H9 (cell line): ENCODE results near the gene DNAAF5. TPM values are rescaled to one million over a fixed set of nuclear protein-coding genes. Genes with fewer than 3 reads are reported as not detected.
A peak's percentile ranks its signal among the peaks of the same experiment; 100 is the strongest.

Experiments
- DNase-seq: peaks from one replicate; pipeline ENCODE4 v3.0.0-alpha.2; 2017
- H2AFZ ChIP-seq: one replicate; pipeline ENCODE4 v1.6.1; 2013; ENCODE audit warnings: mild to moderate bottlenecking, low read length, control low read depth, moderate library complexity
- H2AK5ac ChIP-seq: 2 replicates; pipeline ENCODE4 v1.6.1; 2013; ENCODE audit warnings: low read length, control low read depth, mixed read lengths; ENCODE audit not compliant: insufficient read length
- H2BK120ac ChIP-seq: one replicate; pipeline ENCODE4 v1.6.1; 2013; ENCODE audit warnings: low read depth, mild to moderate bottlenecking, low read length, control low read depth, inconsistent platforms; ENCODE audit not compliant: poor library complexity, severe bottlenecking
- H2BK12ac ChIP-seq: 2 replicates; pipeline ENCODE4 v1.6.1; 2013; ENCODE audit warnings: low read length, control low read depth, mixed read lengths, low read depth; ENCODE audit not compliant: insufficient read length
- H2BK15ac ChIP-seq: 2 replicates; pipeline ENCODE4 v1.6.1; 2013; ENCODE audit warnings: low read depth, low read length, control low read depth
- H2BK20ac ChIP-seq: one replicate; pipeline ENCODE4 v1.6.1; 2013; ENCODE audit warnings: low read depth, mild to moderate bottlenecking, low read length, control low read depth, inconsistent platforms; ENCODE audit not compliant: poor library complexity, severe bottlenecking
- H2BK5ac ChIP-seq: 2 replicates; pipeline ENCODE4 v1.6.1; 2013; ENCODE audit warnings: low read length, control low read depth, mixed read lengths; ENCODE audit not compliant: insufficient read length
- H3K14ac ChIP-seq: 2 replicates; pipeline ENCODE4 v1.6.1; 2013; ENCODE audit warnings: low read length, control low read depth; ENCODE audit not compliant: insufficient read depth
- H3K18ac ChIP-seq: 2 replicates; pipeline ENCODE4 v1.6.1; 2013; ENCODE audit warnings: low read depth, mild to moderate bottlenecking, mixed read lengths, low read length, control low read depth; ENCODE audit not compliant: insufficient read length
- H3K23ac ChIP-seq: 2 replicates; pipeline ENCODE4 v1.6.1; 2013; ENCODE audit warnings: low read length, control low read depth, mixed read lengths, low read depth; ENCODE audit not compliant: insufficient read length
- H3K23me2 ChIP-seq: 2 replicates; pipeline ENCODE4 v1.6.1; 2013; ENCODE audit warnings: low read depth, mild to moderate bottlenecking, mixed read lengths, low read length, control low read depth; ENCODE audit not compliant: insufficient read length, poor library complexity, severe bottlenecking
- H3K27ac ChIP-seq: 2 replicates; pipeline ENCODE4 v1.5.1; 2013; ENCODE audit warnings: low read length, control low read depth, mixed read lengths, low read depth; ENCODE audit not compliant: insufficient read length
- H3K27me3 ChIP-seq: 2 replicates; pipeline ENCODE4 v1.6.1; 2013; ENCODE audit warnings: low read length, control low read depth, inconsistent platforms; ENCODE audit not compliant: insufficient read depth
- H3K4ac ChIP-seq: 2 replicates; pipeline ENCODE4 v1.6.1; 2013; ENCODE audit warnings: low read depth, mild to moderate bottlenecking, control low read depth, inconsistent platforms, low read length, moderate library complexity
- H3K4me1 ChIP-seq: 2 replicates; pipeline ENCODE4 v1.6.1; 2013; ENCODE audit warnings: low read length, control low read depth, inconsistent platforms; ENCODE audit not compliant: insufficient read depth
- H3K4me2 ChIP-seq: 2 replicates; pipeline ENCODE4 v1.6.1; 2013; ENCODE audit warnings: low read length, control low read depth, mixed read lengths; ENCODE audit not compliant: insufficient read length, insufficient read depth
- H3K56ac ChIP-seq: 2 replicates; pipeline ENCODE4 v1.6.1; 2013; ENCODE audit warnings: low read depth, mild to moderate bottlenecking, mixed read lengths, low read length, control low read depth; ENCODE audit not compliant: insufficient read length
- H3K79me1 ChIP-seq: 2 replicates; pipeline ENCODE4 v1.6.1; 2013; ENCODE audit warnings: low read depth, mild to moderate bottlenecking, moderate library complexity, low read length, control low read depth, inconsistent platforms; ENCODE audit not compliant: insufficient read depth, poor library complexity, severe bottlenecking
- H3K79me2 ChIP-seq: 2 replicates; pipeline ENCODE4 v1.6.1; 2013; ENCODE audit warnings: low read length, control low read depth, inconsistent platforms; ENCODE audit not compliant: insufficient read depth
- H3K9ac ChIP-seq: 2 replicates; pipeline ENCODE4 v1.6.1; 2013; ENCODE audit warnings: low read length, control low read depth, mixed read lengths; ENCODE audit not compliant: insufficient read length; ENCODE audit errors: extremely low read depth
- H3K9me3 ChIP-seq: one replicate; pipeline ENCODE4 v1.6.1; 2013; ENCODE audit warnings: low read depth, low read length, inconsistent platforms; ENCODE audit not compliant: control insufficient read depth
- H3T11ph ChIP-seq: one replicate; pipeline ENCODE4 v1.6.1; 2013; ENCODE audit warnings: mild to moderate bottlenecking, low read length, control low read depth, inconsistent platforms
- H4K20me1 ChIP-seq: one replicate; pipeline ENCODE4 v1.6.1; 2013; ENCODE audit not compliant: control insufficient read depth, insufficient read length, insufficient read depth
- H4K5ac ChIP-seq: 2 replicates; pipeline ENCODE4 v1.6.1; 2013; ENCODE audit warnings: low read depth, mild to moderate bottlenecking, mixed read lengths, low read length, control low read depth; ENCODE audit not compliant: insufficient read length
- H4K8ac ChIP-seq: replicated peaks from 2 replicates; pipeline ENCODE4 v1.6.1; 2013; ENCODE audit warnings: low read length, control low read depth, mixed read lengths, low read depth; ENCODE audit not compliant: insufficient read length
- H4K91ac ChIP-seq: 2 replicates; pipeline ENCODE4 v1.6.1; 2013; ENCODE audit warnings: low read depth, mild to moderate bottlenecking, moderate library complexity, mixed read lengths, low read length, control low read depth; ENCODE audit not compliant: insufficient read length
- H3K27ac Mint-ChIP-seq, 3 experiments: 2 replicates in 2 of 3; 3 replicates in 1 of 3; pipeline ENCODE4 v1.8.0; 2020 to 2021; ENCODE audit warnings: mixed read lengths in 3 of 3, mild to moderate bottlenecking in 1 of 3, moderate library complexity in 1 of 3
- H3K27me3 Mint-ChIP-seq: 2 replicates; pipeline ENCODE4 v1.8.0; 2021; ENCODE audit warnings: low read depth, mild to moderate bottlenecking, moderate library complexity, mixed read lengths
- H3K36me3 Mint-ChIP-seq, 3 experiments: 2 replicates in 2 of 3; 3 replicates in 1 of 3; pipeline ENCODE4 v1.8.0; 2020 to 2021; ENCODE audit warnings: low read depth in 3 of 3, mixed read lengths in 3 of 3; ENCODE audit not compliant: insufficient read depth in 1 of 3
- H3K4me1 Mint-ChIP-seq, 2 experiments: 2 replicates each; pipeline ENCODE4 v1.8.0; 2020; ENCODE audit warnings: mixed read lengths in 2 of 2
- H3K4me3 Mint-ChIP-seq, 2 experiments: 2 replicates in 1 of 2; 3 replicates in 1 of 2; pipeline ENCODE4 v1.8.0; 2020 to 2021; ENCODE audit warnings: mild to moderate bottlenecking in 2 of 2, mixed read lengths in 2 of 2, moderate library complexity in 1 of 2
- H3K9me3 Mint-ChIP-seq, 2 experiments: 2 replicates in 1 of 2; 3 replicates in 1 of 2; pipeline ENCODE4 v1.8.0; 2020; ENCODE audit warnings: mild to moderate bottlenecking in 2 of 2, mixed read lengths in 2 of 2, moderate library complexity in 1 of 2
- CTCF ChIP-seq: fragments of 200-600 bp; sonication (generic); conservative IDR thresholded peaks from 3 replicates; pipeline ENCODE4 v1.8.0; 2021; ENCODE audit warnings: antibody characterized with exemption, mild to moderate bottlenecking
- WGBS: extraction: QIAGEN DNeasy Blood & Tissue Kit; methylation state at CpG from one replicate; pipeline ENCODE4 v1.1.7; 2013; ENCODE audit warnings: missing lambda C conversion rate, low lambda C conversion rate, mixed read lengths; ENCODE audit not compliant: insufficient read length; ENCODE audit errors: extremely low coverage; 5-methylcytosine and 5-hydroxymethylcytosine counted together
- total RNA-seq: library from RNA; stranded (reverse); gene quantifications from 2 replicates; pipeline ENCODE4 v1.2.1, GENCODE V29; 2021

Gene DNAAF5
- total RNA-seq, 1 experiment from 2014 or later: 43.5 TPM

- H3K9ac ChIP-seq: no peak overlapping the region
- H3K9me3 Mint-ChIP-seq: peaks cover 48 to 49% of the 10 kb centered on the region in 2 experiments
Measured at GRCh38 chr7:725223-726005, 1.1 kb upstream of the DNAAF5 start.

More at GRCh38 chr7:725223-726005, 1.1 kb upstream of the DNAAF5 start:
- peak overlapping the region; percentile 72 to 76 for H3K4me3 Mint-ChIP-seq
- Histone ChIP-seq H3K9me3 (no peaks in the 10 kb centered on the region), H3K79me1 (no peaks in the 10 kb centered on the region), H3K27ac (no peak overlapping the region), H3T11ph (no peak overlapping the region), H3K56ac (no peak overlapping the region), H2BK5ac (no peak overlapping the region), H4K91ac (no peak overlapping the region), H3K4me2 (peak overlapping the region; percentile 38), H3K4me1 (no peaks in the 10 kb centered on the region; the same call in 1 of the 2 replicates), H2BK120ac (no peak overlapping the region), H3K14ac (no peak overlapping the region), H3K18ac (no peak overlapping the region), H2AK5ac (no peak overlapping the region), H3K4ac (no peak overlapping the region), H3K27me3 (no peaks in the 10 kb centered on the region), H3K23ac (no peak overlapping the region), H2BK20ac (no peak overlapping the region), H2AFZ (no peak overlapping the region), H3K23me2 (peaks cover 9% of the 10 kb centered on the region), H2BK15ac (no peak overlapping the region), H4K5ac (peak overlapping the region; percentile 17), H3K79me2 (peaks cover 22% of the 10 kb centered on the region; the same call in 1 of the 2 replicates), H4K8ac (no peak overlapping the region), H4K20me1 (no peaks in the 10 kb centered on the region), H2BK12ac (no peak overlapping the region)
- DNase-seq: no peak
- no peak overlapping the region; a peak in 1 of 7 replicates for H3K27ac Mint-ChIP-seq
- no CpG with 5 or more reads among the region's 8 CpGs for WGBS
- no peak for TF ChIP-seq CTCF
- peaks cover 1% of the 10 kb centered on the region; the same call in 1 of the 2 replicates for H3K27me3 Mint-ChIP-seq
- peaks cover 61 to 75% (median 66%) of the 10 kb centered on the region in 3 experiments for H3K36me3 Mint-ChIP-seq
- peaks cover 15 to 18% of the 10 kb centered on the region in 2 experiments for H3K4me1 Mint-ChIP-seq
